C4-2B (cell line): ENCODE results near the gene ARID5B.

Source experiments
- CTCF ChIP-seq: fragments of 450-650 bp; conservative IDR thresholded peaks from 2 replicates; pipeline ENCODE4 v1.5.1; 2017; ENCODE audit warnings: mild to moderate bottlenecking
- ZFX ChIP-seq: fragments of 450-650 bp; IDR thresholded peaks from 2 replicates; pipeline ENCODE4 v1.6.1; 2017

- TF ChIP-seq CTCF (no peak), ZFX (no peak)
Measured at GRCh38 chr10:62088786-62089185, 187.3 kb downstream of the ARID5B start.
